Measurements from ENCODE around the gene OR56B4.

- TF ChIP-seq CTCF (IDR thresholded peaks at IDR 0.05) (no peak), EZH2 (IDR thresholded peaks at IDR 0.05) (no peak), EZH2phosphoT487 (IDR thresholded peaks at IDR 0.05) (no peak)
Measured at GRCh38 chr11:6061475-6061874, 46.0 kb upstream of the OR56B4 start.
